ENCODE results near the gene HACD2.
A peak's percentile ranks its signal among the peaks of the same experiment; 100 is the strongest.

The HACD2 gene

GRCh38 chr3:123444023-123444422 is 140.8 kb downstream of the HACD2 start:
- peak in 1 of 2 donors; percentile 82 for DNase-seq

DNA sequence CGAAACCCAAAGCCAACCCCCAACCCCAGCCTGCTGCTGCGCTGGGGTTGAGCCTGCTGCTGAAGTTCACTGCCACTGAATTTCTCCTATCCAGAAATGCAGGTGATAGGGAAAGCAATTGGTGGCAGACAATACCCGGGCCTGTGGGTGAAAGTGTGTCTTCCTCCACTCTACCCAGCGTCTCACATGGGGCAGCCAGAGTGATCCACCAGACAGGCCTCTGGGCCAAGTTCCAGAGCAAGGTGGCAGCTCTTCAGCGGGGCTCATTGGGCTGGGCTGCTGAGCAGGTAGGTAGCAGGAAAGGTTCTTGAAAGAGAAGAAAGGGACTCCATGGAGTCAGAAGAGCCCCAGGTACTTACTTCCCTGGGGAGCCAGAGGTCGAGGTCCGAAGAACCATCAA is 141.9 kb downstream of the HACD2 start:
- DNase-seq, result no peak

- no peak for DNase-seq
These were observed 142.7 kb downstream of the HACD2 start for GRCh38 chr3:123442125-123442524.

All from hippocampal formation (tissue), 2 donors.